ENCODE data around the gene TMEM187. TPM values are rescaled to one million over a fixed set of nuclear protein-coding genes. Genes with fewer than 3 reads are reported as not detected.
A peak's percentile ranks its signal among the peaks of the same experiment; 100 is the strongest.

The TMEM187 gene
- total RNA-seq, 1 donor from 2014 or later = 4.3 TPM

- TF ChIP-seq CTCF (conservative IDR thresholded peaks at IDR 0.05; ENCODE audit: low read depth, low read length) = no peak
- no peak for DNase-seq (ENCODE audit: low read depth)
- H3K4me3 ChIP-seq (ENCODE audit: low read depth, low read length) = no peak overlapping the region
Observed at GRCh38 chrX:153948847-153949805, 23.4 kb upstream of the TMEM187 start.

- TF ChIP-seq CTCF (conservative IDR thresholded peaks at IDR 0.05; ENCODE audit: low read depth, low read length) = no peak
- H3K4me3 ChIP-seq (ENCODE audit: low read depth, low read length) = no peak overlapping the region
- no peak for DNase-seq (ENCODE audit: low read depth)
Observed at GRCh38 chrX:153950127-153950526, 22.4 kb upstream of the TMEM187 start.

GRCh38 chrX:153951683-153952372, 20.7 kb upstream of the TMEM187 start:
- no peak for DNase-seq (ENCODE audit: low read depth)
- no peak overlapping the region for H3K4me3 ChIP-seq (ENCODE audit: low read depth, low read length)
- no peak for TF ChIP-seq CTCF (conservative IDR thresholded peaks at IDR 0.05; ENCODE audit: low read depth, low read length)

- no peak for DNase-seq (ENCODE audit: low read depth)
- no peak overlapping the region for H3K4me3 ChIP-seq (ENCODE audit: low read depth, low read length)
- TF ChIP-seq CTCF (conservative IDR thresholded peaks at IDR 0.05; ENCODE audit: low read depth, low read length) = no peak
Observed at GRCh38 chrX:153952373-153953026, 20.1 kb upstream of the TMEM187 start.

- no peak for DNase-seq (ENCODE audit: low read depth)
- peak; percentile 73 for TF ChIP-seq CTCF (conservative IDR thresholded peaks at IDR 0.05; ENCODE audit: low read depth, low read length)
- no peak overlapping the region for H3K4me3 ChIP-seq (ENCODE audit: low read depth, low read length)
Observed at GRCh38 chrX:153953342-153953830, 19.2 kb upstream of the TMEM187 start.

- no peak overlapping the region for H3K4me3 ChIP-seq (ENCODE audit: low read depth, low read length)
- no peak for TF ChIP-seq CTCF (conservative IDR thresholded peaks at IDR 0.05; ENCODE audit: low read depth, low read length)
- DNase-seq (ENCODE audit: low read depth) = no peak
Observed at GRCh38 chrX:153953892-153954557, 18.5 kb upstream of the TMEM187 start.

Measured in epithelial cell of proximal tubule (primary cell).